Gastrocnemius medialis (tissue), 4 donors: Measurements from ENCODE around the gene HDGF. TPM values are rescaled to one million over a fixed set of nuclear protein-coding genes. Genes with fewer than 3 reads are reported as not detected.

Experiments
- ATAC-seq, 2 donors: fragments of 150-250 bp; one replicate each; pipeline ENCODE4 v1.9.1; 2016
- DNase-seq, 2 donors: peaks; one replicate each; pipeline ENCODE4 v3.0.0-alpha.2; 2019
- H3K27ac ChIP-seq, 4 donors: fragments of 200-600 bp; sonication (generic); 1 replicate in 1 of 4; 2 replicates in 3 of 4; pipeline ENCODE4 v1.5.1; 2016 to 2018; ENCODE audit warnings: mild to moderate bottlenecking in 2 of 4, moderate library complexity in 1 of 4
- H3K27me3 ChIP-seq, 3 donors: fragments of 200-600 bp; sonication (generic) in 2 of 3; 1 replicate in 1 of 3; 2 replicates in 2 of 3; pipeline versions ENCODE4 v1.5.1 to v1.6.0; 2016 to 2019; ENCODE audit warnings: mild to moderate bottlenecking in 1 of 3, moderate library complexity in 1 of 3
- H3K36me3 ChIP-seq, 2 donors: fragments of 200-600 bp; sonication (generic) in 1 of 2; one replicate each; pipeline ENCODE4 v1.5.1; 2017 to 2018
- H3K4me1 ChIP-seq, 2 donors: fragments of 200-600 bp; sonication (generic) in 1 of 2; one replicate each; pipeline ENCODE4 v1.5.1; 2016 to 2017; ENCODE audit warnings: mild to moderate bottlenecking in 2 of 2
- H3K4me3 ChIP-seq, 4 donors: fragments of 200-600 bp; sonication (generic) in 3 of 4; 1 replicate in 1 of 4; 2 replicates in 3 of 4; pipeline ENCODE4 v1.5.1; 2016 to 2019; ENCODE audit warnings: mild to moderate bottlenecking in 2 of 4
- H3K9me3 ChIP-seq, 3 donors: fragments of 200-600 bp; sonication (generic) in 2 of 3; 1 replicate in 1 of 3; 2 replicates in 2 of 3; pipeline ENCODE4 v1.5.1; 2016 to 2019
- CTCF ChIP-seq, 5 experiments: fragments of 450-650 bp in 3 of 5; fragments of 200-600 bp in 2 of 5; sonication (generic) in 2 of 5; IDR thresholded peaks in 4 of 5; conservative IDR thresholded peaks in 1 of 5; 1 replicate in 4 of 5; 2 replicates in 1 of 5; pipeline ENCODE4 v1.5.1; 2016 to 2019; ENCODE audit warnings: antibody characterized with exemption in 5 of 5, mild to moderate bottlenecking in 3 of 5, moderate library complexity in 3 of 5
- POLR2A ChIP-seq, 2 donors: fragments of 450-650 bp; IDR thresholded peaks; one replicate each; pipeline ENCODE4 v1.6.1; 2017; ENCODE audit warnings: antibody characterized with exemption in 2 of 2, mild to moderate bottlenecking in 2 of 2, moderate library complexity in 2 of 2
- in situ Hi-C, 4 donors: fragments of 200-750 bp; cut with MboI; loops; one replicate each; pipeline versions ENCODE4 v1.15.0 to v1.8.0; 2017; ENCODE audit warnings: low sequenced_read_pairs in 4 of 4
- intact Hi-C: fragments of 100-400 bp; cut with DNase I; formaldehyde crosslinking; loops from one replicate; pipeline ENCODE4 v1.15.1; 2023; ENCODE audit warnings: low total_unique reads
- total RNA-seq, 4 donors: library from RNA; depleted of rRNA; stranded (reverse); fragments of >200 nt; gene quantifications; one replicate each; pipeline versions ENCODE4 v1.1.0 to v1.2.3, GENCODE V29; 2016

The HDGF gene
- total RNA-seq, 4 donors from 2014 or later: 154 to 281 (median 240) TPM

- TF ChIP-seq CTCF (IDR thresholded peaks at IDR 0.05 in 4 of 5, conservative IDR thresholded peaks at IDR 0.05 in 1 of 5) (no peak), POLR2A (IDR thresholded peaks at IDR 0.05) (peak; percentile 32 to 41)
- ATAC-seq: peak in 1 of 2 donors; percentile 0
- H3K27ac ChIP-seq: peak overlapping the region; percentile 94 to 100 (median 100)
- no peaks in the 10 kb centered on the region for H3K36me3 ChIP-seq
- no peaks in the 10 kb centered on the region for H3K9me3 ChIP-seq
- peak in 1 of 2 donors; percentile 78 for DNase-seq
- intact Hi-C loops: no loop called here
- in situ Hi-C loops: no loop called here
- H3K4me1 ChIP-seq: peaks cover 58 to 67% of the 10 kb centered on the region in 2 donors
- no peaks in the 10 kb centered on the region for H3K27me3 ChIP-seq
- H3K4me3 ChIP-seq: peak overlapping the region; percentile 86 to 100 (median 96)
Measured at GRCh38 chr1:156750191-156750672, 1.2 kb downstream of the HDGF start.

- in situ Hi-C loops: loop anchor here in 1 of 4 donors (25.0 kb wide), 1 partner anchor 687 kb away; the partner anchor contains the start of genes LAMTOR2, RAB25 and UBQLN4
- Histone ChIP-seq H3K4me3 (peak overlapping the region; percentile 86 to 100 (median 96)), H3K27me3 (no peaks in the 10 kb centered on the region), H3K27ac (peak overlapping the region; percentile 94 to 100 (median 100)), H3K36me3 (peaks cover 0 to 5% of the 10 kb centered on the region in 2 donors), H3K4me1 (peaks cover 57 to 68% of the 10 kb centered on the region in 2 donors), H3K9me3 (no peaks in the 10 kb centered on the region)
- intact Hi-C loops: loop anchor here (5.0 to 10.0 kb wide), 3 partner anchors 242 to 625 kb away; partner anchors contain the start of genes CCT3 and TSACC
- DNase-seq: no peak
- no peak for ATAC-seq
- TF ChIP-seq CTCF (IDR thresholded peaks at IDR 0.05 in 4 of 5, conservative IDR thresholded peaks at IDR 0.05 in 1 of 5) (peak in 2 of 5 experiments; percentile 10 to 19), POLR2A (IDR thresholded peaks at IDR 0.05) (no peak)
Measured at GRCh38 chr1:156749419-156750118, 1.9 kb downstream of the HDGF start.

- DNase-seq (peak; percentile 53 to 80), ATAC-seq (peak; percentile 8 to 14)
- TF ChIP-seq CTCF (IDR thresholded peaks at IDR 0.05 in 4 of 5, conservative IDR thresholded peaks at IDR 0.05 in 1 of 5) (no peak), POLR2A (IDR thresholded peaks at IDR 0.05) (peak; percentile 58 to 62)
- intact Hi-C loops (loop anchor here (5.0 to 10.0 kb wide), 3 partner anchors 242 to 624 kb away; partner anchors contain the start of genes CCT3 and TSACC), in situ Hi-C loops (loop anchor here in 1 of 4 donors (25.0 kb wide), 1 partner anchor 687 kb away; the partner anchor contains the start of genes LAMTOR2, RAB25 and UBQLN4)
- Histone ChIP-seq H3K27ac (peak overlapping the region; percentile 94 to 100 (median 100)), H3K36me3 (peaks cover 0 to 13% of the 10 kb centered on the region in 2 donors), H3K27me3 (no peaks in the 10 kb centered on the region), H3K4me3 (peak overlapping the region; percentile 86 to 100 (median 96)), H3K9me3 (no peaks in the 10 kb centered on the region), H3K4me1 (peaks cover 49 to 64% of the 10 kb centered on the region in 2 donors)
Measured at GRCh38 chr1:156748670-156749418, 2.6 kb downstream of the HDGF start.
